ENCODE results near the gene SLC9A2. TPM values are rescaled to one million over a fixed set of nuclear protein-coding genes. Genes with fewer than 3 reads are reported as not detected.

SLC9A2 gene, protein sequence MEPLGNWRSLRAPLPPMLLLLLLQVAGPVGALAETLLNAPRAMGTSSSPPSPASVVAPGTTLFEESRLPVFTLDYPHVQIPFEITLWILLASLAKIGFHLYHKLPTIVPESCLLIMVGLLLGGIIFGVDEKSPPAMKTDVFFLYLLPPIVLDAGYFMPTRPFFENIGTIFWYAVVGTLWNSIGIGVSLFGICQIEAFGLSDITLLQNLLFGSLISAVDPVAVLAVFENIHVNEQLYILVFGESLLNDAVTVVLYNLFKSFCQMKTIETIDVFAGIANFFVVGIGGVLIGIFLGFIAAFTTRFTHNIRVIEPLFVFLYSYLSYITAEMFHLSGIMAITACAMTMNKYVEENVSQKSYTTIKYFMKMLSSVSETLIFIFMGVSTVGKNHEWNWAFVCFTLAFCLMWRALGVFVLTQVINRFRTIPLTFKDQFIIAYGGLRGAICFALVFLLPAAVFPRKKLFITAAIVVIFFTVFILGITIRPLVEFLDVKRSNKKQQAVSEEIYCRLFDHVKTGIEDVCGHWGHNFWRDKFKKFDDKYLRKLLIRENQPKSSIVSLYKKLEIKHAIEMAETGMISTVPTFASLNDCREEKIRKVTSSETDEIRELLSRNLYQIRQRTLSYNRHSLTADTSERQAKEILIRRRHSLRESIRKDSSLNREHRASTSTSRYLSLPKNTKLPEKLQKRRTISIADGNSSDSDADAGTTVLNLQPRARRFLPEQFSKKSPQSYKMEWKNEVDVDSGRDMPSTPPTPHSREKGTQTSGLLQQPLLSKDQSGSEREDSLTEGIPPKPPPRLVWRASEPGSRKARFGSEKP
- total RNA-seq, result not detected in 2 replicates

DNA sequence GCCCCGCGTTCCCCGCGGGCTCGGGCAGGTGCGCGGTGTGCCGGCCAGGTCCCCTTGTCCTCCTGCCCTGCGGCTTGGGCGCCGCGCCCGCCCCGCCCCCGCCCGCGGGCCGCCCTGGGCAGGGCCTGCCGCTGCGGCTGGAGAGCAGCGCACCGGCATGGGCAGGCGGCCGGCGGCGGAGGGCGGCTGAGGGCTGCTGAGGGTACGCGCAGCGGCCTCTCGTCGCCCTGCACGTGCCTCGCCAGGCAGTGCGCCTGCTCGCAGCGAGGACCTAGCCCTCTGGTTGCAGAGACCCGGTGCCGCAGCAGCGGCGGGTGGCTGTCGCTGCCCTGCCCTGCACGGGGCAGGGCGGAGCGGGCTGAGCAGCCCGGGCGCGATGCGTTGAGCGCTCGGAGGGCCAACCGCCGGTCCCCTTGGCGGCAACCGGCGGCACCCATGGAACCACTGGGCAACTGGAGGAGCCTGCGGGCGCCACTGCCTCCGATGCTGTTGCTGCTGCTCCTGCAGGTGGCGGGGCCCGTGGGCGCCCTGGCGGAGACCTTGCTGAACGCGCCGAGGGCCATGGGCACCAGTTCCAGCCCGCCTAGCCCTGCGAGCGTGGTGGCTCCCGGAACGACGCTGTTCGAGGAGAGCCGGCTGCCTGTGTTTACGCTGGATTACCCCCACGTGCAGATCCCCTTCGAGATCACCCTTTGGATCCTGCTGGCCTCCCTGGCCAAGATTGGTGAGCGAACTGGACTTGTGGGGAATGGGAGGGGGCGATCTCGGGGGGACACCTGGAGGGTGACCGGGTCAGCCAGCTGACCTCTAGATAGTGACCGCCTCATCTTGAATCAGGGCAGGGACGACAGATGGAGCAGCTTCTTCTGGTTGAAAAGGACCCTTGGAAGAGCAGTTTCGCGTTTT lies at the start of gene SLC9A2:
Gene SLC9A2, plus strand, starts transcription at position 140 of the 906 bp plus-strand sequence. Its CDS starts 296 bp downstream, at position 436.
- peak in 1 of 2 donors; percentile 14 for DNase-seq (ENCODE audit: low read depth in 2 of 2)

DNA sequence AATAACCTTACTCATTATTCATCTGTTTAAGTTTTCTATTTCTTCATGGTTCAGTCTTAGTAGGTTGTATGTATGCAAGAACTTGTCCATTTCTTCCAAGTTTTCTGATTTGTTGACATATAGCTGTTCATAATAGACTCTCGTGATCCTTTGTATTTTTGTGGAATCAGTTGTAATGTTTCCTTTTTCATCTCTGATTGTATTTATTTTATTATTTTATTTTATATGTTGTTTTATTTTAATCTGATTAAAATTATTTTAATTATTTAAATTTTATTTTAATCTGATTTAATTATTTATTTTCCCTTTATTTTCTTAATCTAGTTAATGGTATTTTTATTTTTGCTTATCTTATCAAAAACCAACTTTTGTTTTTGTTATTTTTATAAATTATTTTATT lies 43.5 kb upstream of the SLC9A2 start:
- DNase-seq (ENCODE audit: low read depth in 2 of 2), result no peak

DNA sequence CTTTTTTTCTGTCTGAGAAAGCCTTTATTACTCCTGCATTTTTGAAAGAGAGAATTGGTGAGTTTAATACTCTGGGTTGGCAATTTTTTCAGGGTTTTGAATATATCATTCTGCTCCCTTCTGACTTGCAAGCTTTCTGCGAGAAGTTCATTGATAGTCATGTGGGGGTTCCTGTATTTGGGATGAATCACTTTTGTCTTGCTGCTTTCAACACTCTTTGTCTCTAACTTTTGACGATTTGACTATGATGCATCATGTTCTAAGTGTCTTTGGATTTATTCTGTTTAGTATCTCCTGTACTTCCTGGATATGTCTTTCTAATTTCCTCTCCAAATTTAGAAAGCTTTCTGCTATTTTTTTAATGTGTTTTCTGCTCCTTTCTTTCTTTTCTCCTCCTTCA lies 41.0 kb upstream of the SLC9A2 start:
- DNase-seq (ENCODE audit: low read depth in 2 of 2), result no peak

DNA sequence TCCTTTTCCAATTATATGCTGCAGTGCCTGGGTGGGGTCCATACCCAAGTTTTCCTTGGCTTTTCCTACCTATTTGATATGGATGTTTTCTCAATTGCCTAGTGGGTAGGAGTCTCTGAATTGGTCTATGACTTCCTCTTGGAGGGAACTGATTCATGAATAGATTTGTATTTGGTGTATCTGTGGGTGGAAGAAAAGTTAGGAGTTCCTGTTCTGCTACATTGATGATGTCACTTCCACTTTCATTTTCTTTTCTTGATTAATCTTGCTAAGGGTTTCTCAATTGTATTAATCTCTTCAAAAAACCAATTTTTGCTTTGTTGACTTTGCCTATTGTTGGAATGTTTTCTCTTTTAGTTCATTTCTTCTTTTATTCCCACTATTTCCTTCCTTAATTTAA lies 37.4 kb upstream of the SLC9A2 start:
- no peak for DNase-seq (ENCODE audit: low read depth in 2 of 2)

DNA sequence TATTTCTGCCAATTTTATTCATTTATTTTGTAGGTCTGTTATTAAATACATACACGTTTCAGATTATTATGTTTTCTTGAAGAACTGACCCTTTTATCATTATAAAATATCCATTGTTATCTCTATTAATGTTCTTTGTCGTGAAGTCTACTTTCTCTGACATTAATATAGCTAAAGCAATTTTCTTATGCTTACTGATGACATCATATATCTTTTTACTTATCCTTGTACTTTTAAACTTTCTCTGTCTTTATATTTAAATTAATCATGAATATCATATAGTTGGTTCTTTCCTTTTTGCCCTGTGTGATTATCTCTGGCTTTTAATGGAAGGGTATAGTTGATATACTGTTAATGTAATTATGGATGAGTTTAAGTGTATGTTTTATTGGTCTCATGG lies 36.5 kb upstream of the SLC9A2 start:
- DNase-seq (ENCODE audit: low read depth in 2 of 2), result no peak

DNA sequence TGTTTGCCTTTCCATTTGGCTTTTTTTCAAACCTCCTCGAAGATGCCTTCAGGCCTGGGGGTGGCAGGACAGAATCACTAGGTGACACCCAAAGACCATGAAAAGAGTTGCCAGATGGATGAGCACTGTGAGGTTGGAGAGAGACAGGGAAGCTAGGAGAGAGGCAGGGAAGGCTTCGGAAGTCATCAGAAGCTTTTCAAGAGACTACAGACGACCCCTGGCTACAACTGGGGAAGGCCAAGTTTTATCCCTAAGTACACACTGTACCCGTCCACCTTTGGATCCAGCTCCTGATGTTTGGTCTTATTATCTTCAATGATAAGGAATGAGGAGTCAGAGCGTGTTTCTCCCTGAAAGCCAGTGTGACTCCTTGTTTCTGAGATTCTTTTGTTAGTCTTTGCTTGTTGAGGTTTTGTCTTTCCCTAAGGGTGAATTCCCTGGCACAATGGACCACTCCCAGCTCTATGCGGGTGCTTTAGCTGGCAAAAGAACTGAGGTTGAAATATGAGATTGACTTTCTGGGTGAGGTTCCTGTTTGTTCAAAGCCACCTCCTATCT lies 33.4 kb upstream of the SLC9A2 start:
- DNase-seq (ENCODE audit: low read depth in 2 of 2), result no peak

DNA sequence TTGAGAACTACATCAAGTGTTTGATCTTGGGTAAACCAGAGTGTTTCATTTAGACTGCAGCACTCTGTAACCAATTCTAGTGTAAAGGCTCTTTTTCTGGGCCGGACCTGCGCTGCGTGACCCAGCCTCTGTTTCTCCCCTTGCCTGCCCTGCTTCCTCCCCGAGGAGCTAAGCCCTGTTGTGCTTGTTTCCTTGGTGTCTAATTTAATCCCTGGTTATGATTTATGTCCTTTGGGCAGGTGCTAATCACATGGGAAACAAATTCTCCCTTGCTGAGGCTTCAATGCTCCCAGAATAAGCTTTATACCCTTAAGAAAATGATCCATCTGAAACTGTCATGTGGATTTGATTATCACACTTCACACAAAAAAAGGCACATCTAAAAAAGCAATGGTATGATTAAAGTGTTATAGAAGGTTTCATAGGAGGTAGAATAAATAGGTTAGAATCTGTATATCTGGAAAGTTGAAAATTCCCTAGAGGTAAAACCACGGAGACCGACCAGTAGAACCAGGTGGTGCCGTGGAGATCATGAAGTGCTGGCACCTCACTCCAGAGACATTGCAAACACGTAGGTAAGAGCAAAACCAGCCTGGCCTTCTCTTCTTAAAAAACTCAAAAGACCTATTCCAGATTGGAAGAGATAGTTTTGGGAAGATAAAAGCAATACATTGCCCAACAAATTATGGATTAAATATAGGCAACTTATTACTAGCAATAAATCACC lies 31.0 kb upstream of the SLC9A2 start:
- no peak for DNase-seq (ENCODE audit: low read depth in 2 of 2)

DNA sequence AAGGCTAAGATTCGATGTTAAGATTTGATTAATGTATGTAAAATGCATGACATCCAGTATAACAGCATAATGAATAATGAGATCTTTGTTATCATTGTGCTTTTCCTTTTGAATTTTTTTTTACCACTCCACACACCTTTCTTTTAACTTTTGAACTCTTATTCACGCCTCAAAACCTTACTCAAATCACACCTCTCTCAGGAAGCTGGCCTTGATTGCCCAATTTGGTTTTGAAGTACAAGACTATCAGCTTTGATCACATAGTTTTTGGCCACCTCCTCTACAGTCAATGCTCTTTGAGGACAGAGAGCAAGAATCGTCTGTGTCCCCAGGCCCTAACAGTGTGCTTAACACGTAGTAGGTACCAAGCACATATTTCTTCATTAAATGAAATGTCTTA lies 29.9 kb upstream of the SLC9A2 start:
- no peak for DNase-seq (ENCODE audit: low read depth in 2 of 2)

DNA sequence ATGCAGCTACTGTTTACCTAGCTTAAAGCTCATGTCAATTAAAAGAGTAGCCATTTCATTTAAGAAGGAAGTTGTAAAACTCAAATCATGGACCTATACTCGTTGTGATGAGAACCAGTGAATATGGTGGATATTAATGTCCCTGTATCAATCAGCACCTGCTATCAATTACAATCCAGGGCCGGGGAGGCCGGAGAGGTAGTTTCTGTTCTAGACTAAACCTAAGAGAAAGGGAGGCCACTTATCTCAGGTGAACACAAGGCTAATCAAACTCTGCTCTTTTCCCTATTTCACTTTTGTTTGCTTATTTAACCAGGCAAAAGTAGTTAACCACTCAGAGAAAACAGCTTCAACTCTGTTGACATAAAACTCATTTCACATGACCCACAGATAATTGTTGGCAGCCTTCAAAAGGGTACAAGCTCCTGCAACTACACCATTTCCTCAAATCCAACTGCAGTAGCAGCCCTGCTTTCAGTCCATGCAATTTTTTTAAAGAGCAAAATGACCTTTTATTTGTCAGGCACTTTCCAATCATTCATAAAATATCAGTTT lies 27.8 kb upstream of the SLC9A2 start:
- no peak for DNase-seq (ENCODE audit: low read depth in 2 of 2)

DNA sequence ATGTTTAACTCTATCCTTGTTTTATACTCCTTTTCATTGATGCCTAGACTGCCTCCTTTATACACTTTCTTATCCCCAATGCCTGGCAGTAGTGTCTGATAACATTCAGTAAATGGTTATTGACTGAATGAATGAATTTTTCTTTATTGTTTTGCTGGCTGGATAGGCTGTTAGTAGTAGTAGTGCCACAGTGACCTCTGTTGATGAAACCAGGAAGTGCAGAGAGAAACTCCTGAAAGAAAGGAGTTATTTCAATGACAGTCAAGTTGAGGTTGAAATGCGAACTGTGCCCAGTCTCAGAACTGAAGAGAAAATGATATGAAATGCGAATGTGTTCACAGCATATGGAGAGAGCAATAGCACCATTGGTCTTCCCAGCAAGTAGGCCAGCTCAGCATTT lies 26.8 kb upstream of the SLC9A2 start:
- peak in 1 of 2 donors; percentile 39 for DNase-seq (ENCODE audit: low read depth in 2 of 2)

DNA sequence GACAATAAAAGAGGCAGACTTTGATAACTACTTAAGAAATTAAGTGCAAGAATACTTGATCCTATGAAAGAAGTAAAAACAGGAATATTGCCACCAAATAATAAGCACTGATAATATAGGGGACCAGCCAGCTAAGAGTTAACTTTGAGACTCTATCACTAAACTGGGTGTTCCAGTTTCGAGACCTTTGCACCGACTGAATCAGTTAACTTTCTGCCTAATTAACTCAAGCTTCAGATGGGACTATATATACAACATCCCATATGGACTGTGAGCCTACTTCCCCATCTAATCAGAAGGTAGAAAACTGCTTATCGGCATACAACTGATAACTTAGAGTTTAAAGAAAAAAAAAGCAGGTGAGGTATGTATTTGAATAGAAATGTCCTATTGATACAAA lies 25.8 kb upstream of the SLC9A2 start:
- no peak for DNase-seq (ENCODE audit: low read depth in 2 of 2)

DNA sequence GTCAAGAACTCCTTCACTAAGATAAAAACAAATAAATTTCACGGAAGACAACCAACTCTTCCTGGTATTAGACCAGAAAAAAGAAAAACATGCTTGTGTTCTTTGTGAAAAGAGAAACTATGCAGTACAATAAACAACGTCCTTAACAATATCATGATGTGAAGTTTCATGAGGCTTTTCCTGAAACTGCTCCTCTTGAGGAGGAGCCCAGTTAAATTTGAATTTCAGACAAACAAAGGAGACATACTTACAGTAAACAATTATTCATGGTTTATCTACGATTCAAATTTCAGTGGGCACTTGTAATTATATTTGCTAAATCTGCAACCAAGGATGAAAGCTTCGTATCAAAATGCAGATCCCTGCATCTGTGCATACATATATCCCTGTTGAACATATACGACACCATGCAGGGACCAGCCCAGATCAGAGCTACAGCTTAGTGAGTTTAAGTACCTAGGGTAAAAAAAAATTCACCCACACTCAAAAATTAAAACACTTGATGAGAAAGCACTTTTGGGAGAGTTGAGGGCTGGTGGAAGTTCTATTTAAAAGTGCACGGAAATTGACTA lies 24.8 kb upstream of the SLC9A2 start:
- DNase-seq (ENCODE audit: low read depth in 2 of 2), result no peak

DNA sequence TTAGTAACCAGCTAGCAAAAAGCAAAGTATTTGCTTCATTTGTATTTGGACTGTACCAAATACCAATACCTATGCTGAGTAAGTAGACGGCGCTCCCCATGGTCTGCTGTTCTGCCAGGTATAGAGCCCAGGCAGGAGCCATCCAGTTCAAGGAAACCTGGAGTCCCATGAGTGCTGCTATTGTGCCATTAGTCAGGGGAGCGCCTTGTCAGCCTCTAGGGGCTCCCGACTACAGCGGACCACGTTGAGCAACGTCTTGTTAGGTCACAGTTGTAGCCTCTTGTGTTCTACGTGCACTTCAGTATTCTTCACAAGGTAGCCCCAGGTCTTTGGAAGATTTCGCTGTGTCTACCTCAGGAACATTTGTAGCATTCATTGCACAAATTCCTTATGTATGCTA lies 21.6 kb upstream of the SLC9A2 start:
- DNase-seq (ENCODE audit: low read depth in 2 of 2), result no peak

DNA sequence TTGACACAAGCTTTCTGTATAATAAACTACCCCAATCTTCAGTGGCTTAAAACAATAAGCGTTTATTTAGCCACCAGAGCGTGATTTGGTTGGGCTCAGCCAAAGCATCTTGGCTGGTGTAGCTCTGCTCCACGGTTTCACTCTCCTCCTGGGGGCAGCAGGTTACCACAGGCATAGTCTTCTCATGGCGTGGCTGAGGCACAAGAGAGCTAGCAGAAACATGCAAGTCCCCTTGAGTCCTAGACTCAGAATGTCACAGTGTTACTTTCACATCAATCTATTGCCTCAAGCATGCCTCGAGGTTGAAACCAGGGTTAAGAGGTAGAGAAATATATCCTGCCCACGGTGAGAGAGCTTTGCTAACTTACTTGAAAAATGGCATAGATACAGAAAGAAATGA lies 19.9 kb upstream of the SLC9A2 start:
- DNase-seq (ENCODE audit: low read depth in 2 of 2), result no peak

DNA sequence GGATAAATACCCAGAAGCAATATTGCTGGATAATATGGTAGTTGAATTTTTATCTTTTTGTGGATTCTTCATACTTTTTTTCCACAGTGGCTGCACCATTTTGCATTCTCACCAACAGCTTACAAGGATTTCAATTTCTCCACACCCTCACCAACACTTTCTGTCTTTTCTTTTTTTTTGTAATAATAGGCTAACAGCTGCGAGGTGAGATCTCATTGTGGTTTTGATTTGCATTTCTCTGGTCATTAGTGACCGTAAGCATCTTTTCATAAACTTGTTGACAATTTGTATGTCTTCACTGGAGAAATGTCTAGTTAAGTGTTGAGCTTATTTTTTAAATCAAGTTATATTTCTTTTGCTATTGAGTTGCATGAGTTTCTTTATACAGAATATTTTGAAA lies 17.6 kb upstream of the SLC9A2 start:
- no peak for DNase-seq (ENCODE audit: low read depth in 2 of 2)

DNA sequence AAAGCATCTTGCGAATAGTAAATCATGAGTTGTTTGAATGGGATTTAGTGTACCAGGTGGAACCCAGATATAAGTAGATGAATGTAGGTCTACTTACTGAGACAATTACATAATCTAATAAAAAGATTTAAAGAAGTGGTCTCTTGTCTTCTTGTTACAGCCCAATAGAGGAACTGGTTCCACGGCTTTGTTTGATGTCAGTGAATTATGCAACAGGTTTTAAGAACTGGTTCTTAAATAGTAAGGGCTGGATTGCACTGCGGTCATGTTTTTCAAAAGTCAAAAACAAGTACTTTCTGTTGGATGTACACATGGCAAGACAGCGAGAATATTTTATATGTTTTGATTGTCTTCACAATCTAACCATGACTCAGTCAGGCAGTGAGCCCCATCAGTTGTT lies 15.4 kb upstream of the SLC9A2 start:
- DNase-seq (ENCODE audit: low read depth in 2 of 2), result no peak

DNA sequence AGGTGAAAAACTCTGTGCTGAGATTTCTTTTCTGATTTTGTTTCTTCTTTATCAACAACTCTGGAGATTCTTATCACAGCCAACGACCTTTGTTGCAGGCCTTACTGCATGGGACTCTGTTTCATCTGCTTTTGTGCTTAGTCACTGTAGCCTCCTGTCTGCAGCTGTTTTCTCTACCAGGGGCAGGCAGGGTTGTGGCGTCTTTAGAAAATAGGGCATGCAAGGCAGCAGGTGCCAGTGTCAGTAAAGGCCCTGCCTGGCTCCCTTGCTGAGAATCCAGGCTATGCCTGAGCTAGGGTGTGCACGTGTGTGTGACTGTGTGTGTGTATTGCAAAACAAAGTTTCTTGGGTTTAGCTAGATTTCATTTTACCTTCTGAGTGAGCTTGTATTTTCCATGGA lies 14.6 kb upstream of the SLC9A2 start:
- no peak for DNase-seq (ENCODE audit: low read depth in 2 of 2)

DNA sequence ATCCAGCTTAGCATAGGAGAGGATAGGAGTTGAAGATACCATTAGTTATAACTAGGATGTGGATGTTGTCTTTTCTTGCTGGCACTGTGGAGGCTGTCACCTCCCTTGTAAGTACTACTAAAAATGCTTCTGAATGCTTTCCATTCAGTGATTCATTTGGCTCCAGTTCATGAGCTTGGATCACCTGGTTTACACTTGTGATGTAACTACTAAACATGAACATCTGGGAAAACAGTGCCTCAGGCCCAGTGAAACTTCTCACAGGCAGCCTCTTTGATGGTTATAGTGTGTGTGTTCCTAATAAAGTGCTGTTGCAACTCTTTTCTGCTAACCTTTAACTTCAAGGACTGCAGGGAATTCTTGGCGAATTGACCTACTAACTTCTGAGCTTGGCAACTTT lies 13.0 kb upstream of the SLC9A2 start:
- DNase-seq (ENCODE audit: low read depth in 2 of 2), result no peak

DNA sequence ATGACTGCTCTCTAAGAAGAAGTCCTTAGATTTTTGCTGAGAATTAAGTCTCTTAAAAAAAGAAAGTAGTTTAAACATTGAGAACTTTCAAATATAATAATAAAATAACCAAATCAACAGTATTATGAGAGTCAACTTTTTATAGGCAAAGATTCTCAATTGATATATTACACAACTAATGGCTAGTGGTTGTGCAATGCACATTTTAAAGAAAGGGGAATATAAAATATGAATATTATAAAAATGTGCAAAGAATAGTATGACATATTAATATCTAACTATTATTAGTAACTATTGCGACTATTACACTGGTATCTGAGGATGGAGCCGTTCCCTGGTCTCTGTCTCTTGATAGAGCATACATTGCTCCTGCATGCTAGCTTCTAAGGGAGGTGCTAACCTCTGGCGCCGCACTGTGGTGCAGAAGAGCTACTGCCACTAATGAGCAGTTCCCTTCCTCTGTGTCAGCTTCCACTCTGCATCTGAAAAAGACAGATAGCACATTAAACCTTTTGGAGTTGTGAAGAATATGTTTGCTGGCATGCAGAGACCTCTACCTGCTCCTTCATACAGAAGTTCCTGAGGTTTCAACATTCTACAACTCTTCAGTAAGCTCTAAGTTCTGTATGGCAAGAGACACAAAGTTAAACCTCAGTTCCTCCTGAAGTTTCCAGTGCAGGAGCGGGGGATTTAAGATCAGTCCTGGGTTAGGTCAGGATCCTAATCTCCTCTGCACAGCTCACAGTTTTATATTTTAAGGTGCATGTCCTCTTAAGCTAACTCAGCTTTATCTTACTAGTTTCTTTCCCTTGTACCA lies 3.5 kb upstream of the SLC9A2 start:
- peak; percentile 28 to 69 for DNase-seq (ENCODE audit: low read depth in 2 of 2)

All from dermis microvascular lymphatic vessel endothelial cell (primary cell).